Mesenchymal stem cell (in vitro differentiated cells and primary cell): Measurements from ENCODE around the gene SMLR1.

ENCODE experiments used
- DNase-seq: peaks from one replicate; pipeline ENCODE4 v3.0.0-alpha.2; 2013
- H2AFZ ChIP-seq: one replicate; pipeline ENCODE4 v1.6.1; 2013; ENCODE audit warnings: low read depth, mild to moderate bottlenecking, control low read depth, inconsistent platforms, low read length, moderate library complexity
- H2AK5ac ChIP-seq: 2 replicates; pipeline ENCODE4 v1.6.1; 2013; ENCODE audit warnings: low read length, moderate library complexity, mild to moderate bottlenecking, inconsistent platforms; ENCODE audit not compliant: severe bottlenecking
- H2BK120ac ChIP-seq: one replicate; pipeline ENCODE4 v1.6.1; 2013; ENCODE audit warnings: low read depth, mild to moderate bottlenecking, inconsistent platforms, low read length, moderate library complexity
- H2BK12ac ChIP-seq, 2 experiments: one replicate each; pipeline ENCODE4 v1.6.1; 2013; ENCODE audit warnings: inconsistent platforms in 2 of 2, low read length in 2 of 2, mild to moderate bottlenecking in 2 of 2, moderate library complexity in 2 of 2, control low read depth in 1 of 2
- H2BK15ac ChIP-seq: one replicate; pipeline ENCODE4 v1.6.1; 2013; ENCODE audit warnings: mild to moderate bottlenecking, low read depth, inconsistent platforms; ENCODE audit not compliant: poor library complexity, severe bottlenecking
- H2BK5ac ChIP-seq: 2 replicates; pipeline ENCODE4 v1.6.1; 2013; ENCODE audit warnings: low read depth, mild to moderate bottlenecking, low read length, control low read depth, inconsistent platforms; ENCODE audit not compliant: poor library complexity, severe bottlenecking
- H3K14ac ChIP-seq, 2 experiments: one replicate each; pipeline ENCODE4 v1.6.1; 2013; ENCODE audit warnings: inconsistent platforms in 2 of 2, low read length in 2 of 2, control low read depth in 1 of 2, mild to moderate bottlenecking in 1 of 2, moderate library complexity in 1 of 2
- H3K18ac ChIP-seq, 2 experiments: one replicate each; pipeline ENCODE4 v1.6.1; 2013; ENCODE audit warnings: inconsistent platforms in 2 of 2, low read length in 2 of 2, control low read depth in 1 of 2, low read depth in 1 of 2, mild to moderate bottlenecking in 1 of 2
- H3K23ac ChIP-seq, 2 experiments: one replicate each; pipeline ENCODE4 v1.6.1; 2013; ENCODE audit warnings: inconsistent platforms in 2 of 2, low read length in 2 of 2, mild to moderate bottlenecking in 2 of 2, moderate library complexity in 2 of 2, control low read depth in 1 of 2
- H3K27ac ChIP-seq: 2 replicates; pipeline ENCODE4 v1.5.1; 2013; ENCODE audit warnings: mild to moderate bottlenecking, moderate library complexity, low read length, control low read depth, inconsistent platforms; ENCODE audit not compliant: poor library complexity, severe bottlenecking
- H3K27me3 ChIP-seq, 2 experiments: 2 replicates each; pipeline versions ENCODE4 v1.6.1 to v1.7.0; 2013; ENCODE audit warnings: low read length in 2 of 2, mild to moderate bottlenecking in 2 of 2, moderate library complexity in 2 of 2, control low read depth in 1 of 2, inconsistent platforms in 1 of 2; ENCODE audit not compliant: control insufficient read depth in 1 of 2, insufficient read depth in 1 of 2
- H3K36me3 ChIP-seq, 2 experiments: 2 replicates each; pipeline versions ENCODE4 v1.6.1 to v1.7.0; 2013; ENCODE audit warnings: low read length in 2 of 2, control low read depth in 1 of 2, inconsistent platforms in 1 of 2, low read depth in 1 of 2, mild to moderate bottlenecking in 1 of 2; ENCODE audit not compliant: insufficient read depth in 2 of 2, control insufficient read depth in 1 of 2
- H3K4ac ChIP-seq, 2 experiments: one replicate each; pipeline ENCODE4 v1.6.1; 2013; ENCODE audit warnings: inconsistent platforms in 2 of 2, low read length in 2 of 2, mild to moderate bottlenecking in 2 of 2, moderate library complexity in 2 of 2, control low read depth in 1 of 2, low read depth in 1 of 2
- H3K4me1 ChIP-seq: 2 replicates; pipeline ENCODE4 v1.6.1; 2013; ENCODE audit warnings: low read depth, low read length, control low read depth; ENCODE audit not compliant: control insufficient read depth, insufficient read depth
- H3K4me2 ChIP-seq: 2 replicates; pipeline ENCODE4 v1.6.1; 2013; ENCODE audit warnings: low read length, mild to moderate bottlenecking, inconsistent platforms; ENCODE audit not compliant: poor library complexity, severe bottlenecking
- H3K4me3 ChIP-seq, 2 experiments: 2 replicates each; pipeline versions ENCODE4 v1.5.1 to v1.7.0; 2013; ENCODE audit warnings: low read length in 2 of 2, mild to moderate bottlenecking in 2 of 2, control low read depth in 1 of 2, low read depth in 1 of 2; ENCODE audit not compliant: insufficient read depth in 1 of 2
- H3K79me1 ChIP-seq: replicated peaks from 2 replicates; pipeline ENCODE4 v1.6.1; 2013; ENCODE audit warnings: mild to moderate bottlenecking, control low read depth, low read length, inconsistent platforms; ENCODE audit not compliant: poor library complexity, severe bottlenecking
- H3K9ac ChIP-seq: 2 replicates; pipeline ENCODE4 v1.7.0; 2013; ENCODE audit warnings: mild to moderate bottlenecking, low read length, moderate library complexity
- H3K9me3 ChIP-seq: 2 replicates; pipeline ENCODE4 v1.7.0; 2013; ENCODE audit warnings: mild to moderate bottlenecking, low read length; ENCODE audit not compliant: control insufficient read depth
- H4K8ac ChIP-seq: one replicate; pipeline ENCODE4 v1.6.1; 2013; ENCODE audit warnings: inconsistent platforms, mild to moderate bottlenecking, low read length, moderate library complexity
- H4K91ac ChIP-seq: one replicate; pipeline ENCODE4 v1.6.1; 2013; ENCODE audit warnings: mild to moderate bottlenecking, low read length, inconsistent platforms
- WGBS: methylation state at CpG from one replicate; pipeline ENCODE4 v1.1.7; 2013; ENCODE audit warnings: mixed read lengths; 5-methylcytosine and 5-hydroxymethylcytosine counted together

SMLR1 gene

GRCh38 chr6:130870179-130870880, 43.1 kb downstream of the SMLR1 start:
- no peak overlapping the region for H2BK15ac ChIP-seq
- H2AFZ ChIP-seq, result no peak overlapping the region
- no peak overlapping the region for H3K18ac ChIP-seq
- H4K91ac ChIP-seq, result no peak overlapping the region
- H3K4ac ChIP-seq, result no peak overlapping the region
- no peaks in the 10 kb centered on the region for H3K27me3 ChIP-seq
- H3K23ac ChIP-seq, result no peak overlapping the region
- 92% methylated on average over 9 of the region's 9 CpGs for WGBS
- H2AK5ac ChIP-seq, result no peak overlapping the region
- H3K9ac ChIP-seq, result no peak overlapping the region
- H3K4me3 ChIP-seq, result no peak overlapping the region
- H3K14ac ChIP-seq, result no peak overlapping the region
- peaks cover 7% of the 10 kb centered on the region for H3K79me1 ChIP-seq
- no peaks in the 10 kb centered on the region for H3K9me3 ChIP-seq
- H2BK12ac ChIP-seq, result no peak overlapping the region
- H3K27ac ChIP-seq, result no peak overlapping the region
- peaks cover 7 to 22% of the 10 kb centered on the region in 2 experiments for H3K36me3 ChIP-seq
- no peak overlapping the region for H4K8ac ChIP-seq
- no peaks in the 10 kb centered on the region for H3K4me1 ChIP-seq
- H2BK5ac ChIP-seq, result no peak overlapping the region
- DNase-seq, result no peak
- H2BK120ac ChIP-seq, result no peak overlapping the region
- no peak overlapping the region for H3K4me2 ChIP-seq

DNA sequence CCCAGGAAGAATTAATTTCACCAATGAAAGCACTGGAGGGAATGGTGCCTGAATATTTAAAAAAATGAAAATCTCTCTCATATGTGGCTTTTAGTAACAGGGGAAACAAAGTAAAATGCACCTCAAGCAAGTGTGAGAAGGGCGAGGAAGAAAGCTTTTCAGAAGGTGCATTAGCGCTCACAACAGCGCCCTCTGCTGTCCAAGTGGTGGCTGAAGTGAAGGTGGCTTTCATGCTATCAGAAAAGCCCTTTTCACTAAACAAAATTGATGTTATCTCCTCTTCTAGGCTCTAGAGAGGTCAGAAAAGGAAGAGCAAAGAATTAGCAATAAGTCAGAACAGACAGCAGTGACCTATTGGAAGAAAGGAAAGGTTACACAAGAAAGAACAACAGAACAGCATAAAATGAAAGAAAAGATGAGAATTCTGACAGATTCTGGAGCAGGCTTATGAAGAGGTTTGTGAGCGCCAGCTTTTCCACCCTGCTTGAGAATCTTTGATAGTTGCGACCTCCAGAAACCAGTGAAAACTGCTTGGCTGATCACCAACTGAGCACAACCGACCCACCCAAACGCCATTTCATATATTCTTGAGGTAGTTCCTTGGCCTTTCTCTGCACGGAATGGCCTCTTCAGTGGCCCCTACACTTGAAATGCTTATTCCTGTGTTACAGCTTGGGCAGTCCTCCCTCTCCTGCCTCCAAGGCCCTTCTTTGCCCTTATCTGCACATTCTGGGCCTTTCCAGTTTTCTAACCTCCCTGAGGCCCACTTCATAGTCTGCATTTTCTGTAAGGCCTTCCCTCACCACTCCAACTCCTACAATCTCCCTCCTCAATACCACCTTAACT, 45.3 kb downstream of the SMLR1 start:
- no peak overlapping the region for H3K4me2 ChIP-seq
- WGBS, result 70% methylated on average over 7 of the region's 8 CpGs
- peak; percentile 61 for DNase-seq
- H4K91ac ChIP-seq, result no peak overlapping the region
- H4K8ac ChIP-seq, result peak overlapping the region; percentile 63
- no peak overlapping the region for H2BK12ac ChIP-seq
- no peak overlapping the region for H2BK15ac ChIP-seq
- H3K18ac ChIP-seq, result no peak overlapping the region
- no peak overlapping the region for H2BK5ac ChIP-seq
- no peak overlapping the region for H2AFZ ChIP-seq
- H3K4me1 ChIP-seq, result no peaks in the 10 kb centered on the region
- no peaks in the 10 kb centered on the region for H3K9me3 ChIP-seq
- no peak overlapping the region for H3K23ac ChIP-seq
- peaks cover 7 to 8% of the 10 kb centered on the region in 2 experiments for H3K36me3 ChIP-seq
- H3K79me1 ChIP-seq, result peaks cover 7% of the 10 kb centered on the region
- no peak overlapping the region for H3K9ac ChIP-seq
- H3K14ac ChIP-seq, result no peak overlapping the region
- H3K27me3 ChIP-seq, result no peaks in the 10 kb centered on the region
- no peak overlapping the region for H2BK120ac ChIP-seq
- peak overlapping the region; percentile 35 for H2AK5ac ChIP-seq
- no peak overlapping the region for H3K4ac ChIP-seq
- H3K27ac ChIP-seq, result no peak overlapping the region
- no peak overlapping the region for H3K4me3 ChIP-seq

GRCh38 chr6:130873746-130874145, 46.5 kb downstream of the SMLR1 start:
- Histone ChIP-seq H3K27me3 (no peaks in the 10 kb centered on the region), H3K14ac (no peak overlapping the region), H2BK5ac (no peak overlapping the region), H3K79me1 (peaks cover 6% of the 10 kb centered on the region), H3K4me1 (no peaks in the 10 kb centered on the region), H3K27ac (no peak overlapping the region), H2AK5ac (no peak overlapping the region), H3K4ac (no peak overlapping the region), H2BK12ac (no peak overlapping the region), H3K23ac (no peak overlapping the region), H2BK120ac (no peak overlapping the region), H3K4me3 (no peak overlapping the region), H4K91ac (no peak overlapping the region), H3K4me2 (no peak overlapping the region), H3K9me3 (no peaks in the 10 kb centered on the region), H2BK15ac (no peak overlapping the region), H3K18ac (no peak overlapping the region), H3K36me3 (peaks cover 7 to 8% of the 10 kb centered on the region in 2 experiments), H4K8ac (no peak overlapping the region), H2AFZ (no peak overlapping the region), H3K9ac (no peak overlapping the region)
- 97% methylated on average over 4 of the region's 5 CpGs for WGBS
- DNase-seq, result no peak

GRCh38 chr6:130879826-130880225, 52.6 kb downstream of the SMLR1 start:
- no peak overlapping the region for H2AK5ac ChIP-seq
- H2BK15ac ChIP-seq, result no peak overlapping the region
- H2AFZ ChIP-seq, result no peak overlapping the region
- peaks cover 4% of the 10 kb centered on the region for H3K79me1 ChIP-seq
- H3K4me3 ChIP-seq, result no peak overlapping the region
- H3K9me3 ChIP-seq, result no peaks in the 10 kb centered on the region
- WGBS, result 94% methylated on average over 6 of the region's 6 CpGs
- H3K27me3 ChIP-seq, result no peaks in the 10 kb centered on the region
- no peak overlapping the region for H3K4ac ChIP-seq
- no peak overlapping the region for H3K9ac ChIP-seq
- no peak overlapping the region for H3K18ac ChIP-seq
- H3K4me2 ChIP-seq, result no peak overlapping the region
- H3K4me1 ChIP-seq, result no peaks in the 10 kb centered on the region
- no peak overlapping the region for H3K14ac ChIP-seq
- no peak overlapping the region for H2BK120ac ChIP-seq
- no peak overlapping the region for H3K23ac ChIP-seq
- H4K91ac ChIP-seq, result no peak overlapping the region
- no peak overlapping the region for H3K27ac ChIP-seq
- H4K8ac ChIP-seq, result no peak overlapping the region
- H3K36me3 ChIP-seq, result peaks cover 3 to 16% of the 10 kb centered on the region in 2 experiments
- no peak overlapping the region for H2BK12ac ChIP-seq
- no peak for DNase-seq
- H2BK5ac ChIP-seq, result no peak overlapping the region
